Neural cell (in vitro differentiated cells): ENCODE measurements around the gene SLC6A15. TPM values are rescaled to one million over a fixed set of nuclear protein-coding genes. Genes with fewer than 3 reads are reported as not detected.

Experiments used
- H2AFZ ChIP-seq: fragments of 200-600, 300-800 bp; sonication (generic), shearing (Covaris generic); 2 replicates; pipeline ENCODE4 v1.6.0; 2014; ENCODE audit warnings: low read depth, mild to moderate bottlenecking, antibody characterized with exemption, low read length, moderate library complexity
- H3F3A ChIP-seq: fragments of 200-600 bp; shearing (Covaris generic); 2 replicates; pipeline ENCODE4 v1.6.1; 2016; ENCODE audit warnings: mild to moderate bottlenecking, moderate library complexity, mixed read lengths, antibody characterized with exemption, low read length; ENCODE audit not compliant: insufficient read depth, poor library complexity, severe bottlenecking
- H3K27ac ChIP-seq: fragments of 200-600, 300-800 bp; sonication (generic), shearing (Covaris generic); 2 replicates; pipeline ENCODE4 v1.5.1; 2014; ENCODE audit warnings: mild to moderate bottlenecking, low read length, moderate library complexity
- H3K27me3 ChIP-seq: fragments of 300-800, 200-600 bp; sonication (generic), shearing (Covaris generic); 2 replicates; pipeline ENCODE4 v1.6.0; 2014; ENCODE audit warnings: mild to moderate bottlenecking, low read depth, low read length, moderate library complexity; ENCODE audit not compliant: insufficient read depth
- H3K36me3 ChIP-seq: fragments of 300-800, 200-600 bp; sonication (generic), shearing (Covaris generic); 2 replicates; pipeline ENCODE4 v1.5.1; 2014; ENCODE audit warnings: mild to moderate bottlenecking, antibody characterized with exemption, low read length, moderate library complexity; ENCODE audit not compliant: insufficient read depth
- H3K4me2 ChIP-seq: fragments of 300-800, 200-600 bp; sonication (generic), shearing (Covaris generic); 2 replicates; pipeline ENCODE4 v1.6.0; 2014; ENCODE audit warnings: mild to moderate bottlenecking, low read length
- H3K4me3 ChIP-seq: fragments of 300-800, 200-600 bp; sonication (generic), shearing (Covaris generic); 2 replicates; pipeline ENCODE4 v1.5.1; 2014; ENCODE audit warnings: mild to moderate bottlenecking, low read length, moderate library complexity
- H3K79me2 ChIP-seq: fragments of 200-600 bp; shearing (Covaris generic); replicated peaks from 2 replicates; pipeline ENCODE4 v1.6.0; 2014; ENCODE audit warnings: mild to moderate bottlenecking, low read length, moderate library complexity; ENCODE audit not compliant: insufficient read depth
- H3K9ac ChIP-seq: fragments of 300-800, 200-600 bp; sonication (generic), shearing (Covaris generic); 2 replicates; pipeline ENCODE4 v1.6.1; 2016; ENCODE audit warnings: mild to moderate bottlenecking, low read length, mixed read lengths
- H3K9me2 ChIP-seq: fragments of 200-600 bp; shearing (Covaris generic); 2 replicates; pipeline ENCODE4 v1.6.1; 2016; ENCODE audit warnings: mild to moderate bottlenecking, low read length, mixed read lengths; ENCODE audit not compliant: insufficient read depth
- H3K9me3 ChIP-seq: fragments of 200-600, 300-800 bp; sonication (generic), shearing (Covaris generic); 2 replicates; pipeline ENCODE4 v1.6.1; 2016; ENCODE audit warnings: mild to moderate bottlenecking, mixed run types, low read length, moderate library complexity, mixed read lengths
- H4K20me1 ChIP-seq: fragments of 200-600 bp; shearing (Covaris generic); 2 replicates; pipeline ENCODE4 v1.6.1; 2016; ENCODE audit warnings: mild to moderate bottlenecking, mixed run types; ENCODE audit not compliant: insufficient read depth
- CTCF ChIP-seq: fragments of 450-650 bp; IDR thresholded peaks from 2 replicates; pipeline ENCODE4 v1.5.1; 2014; ENCODE audit warnings: antibody characterized with exemption, mild to moderate bottlenecking, moderate library complexity; ENCODE audit not compliant: poor library complexity, severe bottlenecking
- EP300 ChIP-seq: fragments of 450-650 bp; conservative IDR thresholded peaks from 2 replicates; pipeline ENCODE4 v1.6.1; 2014; ENCODE audit warnings: antibody characterized with exemption, mild to moderate bottlenecking, moderate library complexity; ENCODE audit not compliant: poor library complexity, severe bottlenecking
- EZH2 ChIP-seq: fragments of 200-600, 300-800 bp; shearing (Covaris generic), sonication (generic); IDR thresholded peaks from 2 replicates; pipeline ENCODE4 v1.6.1; 2014; ENCODE audit warnings: antibody characterized with exemption, low read length, borderline replicate concordance, mild to moderate bottlenecking; ENCODE audit not compliant: insufficient read depth, poor library complexity, severe bottlenecking
- MXI1 ChIP-seq: fragments of 450-650 bp; conservative IDR thresholded peaks from 2 replicates; pipeline ENCODE4 v1.6.1; 2014; ENCODE audit warnings: antibody characterized with exemption, mild to moderate bottlenecking; ENCODE audit not compliant: poor library complexity, severe bottlenecking
- POLR2AphosphoS5 ChIP-seq: IDR thresholded peaks from 2 replicates; pipeline ENCODE4 v1.6.1; 2012
- RAD21 ChIP-seq: fragments of 450-650 bp; conservative IDR thresholded peaks from 2 replicates; pipeline ENCODE4 v1.6.1; 2014; ENCODE audit warnings: antibody characterized with exemption, mild to moderate bottlenecking, moderate library complexity
- REST ChIP-seq: IDR thresholded peaks from 2 replicates; pipeline ENCODE4 v1.6.1; 2012; ENCODE audit warnings: borderline replicate concordance
- SMC3 ChIP-seq: fragments of 450-650 bp; conservative IDR thresholded peaks from 2 replicates; pipeline ENCODE4 v1.6.1; 2014; ENCODE audit warnings: antibody characterized with exemption, mild to moderate bottlenecking, moderate library complexity; ENCODE audit not compliant: poor library complexity
- TAF1 ChIP-seq: IDR thresholded peaks from 2 replicates; pipeline ENCODE4 v1.6.1; 2012; ENCODE audit warnings: low read depth
- polyA plus RNA-seq: library from polyadenylated mRNA; depleted of rRNA; stranded (reverse); fragments of >200 nt; gene quantifications from 2 replicates; pipeline ENCODE4 v1.2.3, GENCODE V29; 2014

The SLC6A15 gene
- polyA plus RNA-seq, 1 donor from 2014 or later, result 11.4 TPM

GRCh38 chr12:84937415-84937814 is 24.8 kb upstream of the SLC6A15 start:
- no peaks in the 10 kb centered on the region for H3K79me2 ChIP-seq
- no peaks in the 10 kb centered on the region for H3K9me3 ChIP-seq
- H2AFZ ChIP-seq, result no peak overlapping the region
- no peak overlapping the region for H3K9ac ChIP-seq
- H3K36me3 ChIP-seq, result no peaks in the 10 kb centered on the region
- no peak overlapping the region for H3K27ac ChIP-seq
- no peaks in the 10 kb centered on the region for H3F3A ChIP-seq
- no peaks in the 10 kb centered on the region for H3K27me3 ChIP-seq
- no peaks in the 10 kb centered on the region for H4K20me1 ChIP-seq
- H3K4me2 ChIP-seq, result no peak overlapping the region
- no peaks in the 10 kb centered on the region for H3K9me2 ChIP-seq
- TF ChIP-seq POLR2AphosphoS5 (no peak), SMC3 (no peak), EP300 (no peak), RAD21 (no peak), EZH2 (no peak), TAF1 (no peak), REST (no peak), CTCF (no peak), MXI1 (no peak)
- no peak overlapping the region for H3K4me3 ChIP-seq

- H4K20me1 ChIP-seq, result no peaks in the 10 kb centered on the region
- H3K4me3 ChIP-seq, result no peak overlapping the region
- TF ChIP-seq RAD21, result no peak
- TF ChIP-seq EP300, result no peak
- no peak for TF ChIP-seq POLR2AphosphoS5
- no peak for TF ChIP-seq REST
- no peak for TF ChIP-seq CTCF
- no peak for TF ChIP-seq MXI1
- no peak for TF ChIP-seq EZH2
- TF ChIP-seq SMC3, result no peak
- H3K36me3 ChIP-seq, result no peaks in the 10 kb centered on the region
- H3K9ac ChIP-seq, result no peak overlapping the region
- no peaks in the 10 kb centered on the region for H3K9me3 ChIP-seq
- no peaks in the 10 kb centered on the region for H3K27me3 ChIP-seq
- no peak overlapping the region for H2AFZ ChIP-seq
- no peaks in the 10 kb centered on the region for H3F3A ChIP-seq
- H3K79me2 ChIP-seq, result no peaks in the 10 kb centered on the region
- no peak overlapping the region for H3K4me2 ChIP-seq
- no peak overlapping the region for H3K27ac ChIP-seq
- H3K9me2 ChIP-seq, result no peaks in the 10 kb centered on the region
Observed at GRCh38 chr12:84929501-84929900, 16.9 kb upstream of the SLC6A15 start.
